ENCODE results near the gene PCNX3. TPM values are rescaled to one million over a fixed set of nuclear protein-coding genes. Genes with fewer than 3 reads are reported as not detected.
A peak's percentile ranks its signal among the peaks of the same experiment; 100 is the strongest.

The PCNX3 gene
- total RNA-seq, 1 donor: 27.9 TPM

DNA sequence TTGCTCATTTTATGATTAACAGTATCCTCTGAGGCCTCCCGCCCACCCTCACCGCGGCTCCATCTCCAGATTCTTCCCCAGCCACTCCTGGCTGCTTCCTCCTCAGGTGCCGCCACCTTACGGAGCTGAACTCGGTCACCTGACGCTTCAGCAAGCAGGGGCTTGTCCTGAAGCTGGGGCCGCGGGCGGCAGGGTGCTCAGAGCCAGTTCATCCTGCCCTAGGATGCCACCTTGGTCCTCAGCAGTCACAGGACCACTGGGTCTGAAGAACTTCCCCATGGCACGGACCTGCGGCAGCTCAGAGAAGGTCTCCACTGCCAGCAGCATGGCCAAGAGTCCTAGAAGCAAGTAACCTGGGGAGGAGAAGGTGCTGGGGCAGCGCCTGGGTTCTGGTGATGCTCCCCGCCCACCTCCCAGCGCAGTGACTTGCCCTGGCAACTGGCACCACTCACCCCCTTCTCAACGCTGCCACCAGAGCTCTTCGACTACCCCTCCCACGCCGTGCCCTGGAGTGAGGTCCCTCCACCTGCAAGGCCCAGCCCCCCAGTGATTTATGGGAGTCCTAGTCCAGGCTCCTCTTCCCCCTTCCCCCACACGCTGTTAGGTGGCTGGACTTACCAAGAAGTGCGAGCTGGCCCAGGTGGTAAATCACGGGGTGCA, 22.6 kb upstream of the PCNX3 start:
- Histone ChIP-seq H3K27ac (ENCODE audit: low read depth, low read length) (no peak overlapping the region), H3K79me2 (ENCODE audit: insufficient read depth, low read length) (peaks cover 4% of the 10 kb centered on the region), H3K4me1 (ENCODE audit: insufficient read depth, low read length) (peaks cover 2% of the 10 kb centered on the region), H3K36me3 (ENCODE audit: insufficient read depth, low read length) (peaks cover 32% of the 10 kb centered on the region), H3K4me2 (ENCODE audit: insufficient read depth, low read length) (no peak overlapping the region), H3K27me3 (ENCODE audit: insufficient read depth, low read length) (no peaks in the 10 kb centered on the region), H3K9me3 (ENCODE audit: low read depth, low read length) (no peaks in the 10 kb centered on the region), H2AFZ (ENCODE audit: low read length) (no peak overlapping the region), H4K20me1 (ENCODE audit: insufficient read depth, low read length) (peaks cover 5% of the 10 kb centered on the region), H3K4me3 (ENCODE audit: insufficient read depth, low read length) (no peak overlapping the region)
- DNase-seq (ENCODE audit: insufficient read length, low spot score, missing footprints): peak; percentile 85
- no peak for TF ChIP-seq CTCF (IDR thresholded peaks at IDR 0.05; ENCODE audit: extremely low read depth, low read depth, low read length)

- TF ChIP-seq CTCF (IDR thresholded peaks at IDR 0.05; ENCODE audit: extremely low read depth, low read depth, low read length): peak; percentile 73
- Histone ChIP-seq H2AFZ (ENCODE audit: low read length) (no peak overlapping the region), H3K4me2 (ENCODE audit: insufficient read depth, low read length) (no peak overlapping the region), H3K27me3 (ENCODE audit: insufficient read depth, low read length) (no peaks in the 10 kb centered on the region), H3K36me3 (ENCODE audit: insufficient read depth, low read length) (peaks cover 39% of the 10 kb centered on the region), H3K27ac (ENCODE audit: low read depth, low read length) (no peak overlapping the region), H3K4me1 (ENCODE audit: insufficient read depth, low read length) (no peaks in the 10 kb centered on the region), H3K4me3 (ENCODE audit: insufficient read depth, low read length) (no peak overlapping the region), H4K20me1 (ENCODE audit: insufficient read depth, low read length) (no peaks in the 10 kb centered on the region), H3K79me2 (ENCODE audit: insufficient read depth, low read length) (no peaks in the 10 kb centered on the region), H3K9me3 (ENCODE audit: low read depth, low read length) (no peaks in the 10 kb centered on the region)
- peak; percentile 98 for DNase-seq (ENCODE audit: insufficient read length, low spot score, missing footprints)
Measured at GRCh38 chr11:65593518-65594414, 21.8 kb upstream of the PCNX3 start.

GRCh38 chr11:65595131-65595530, 20.4 kb upstream of the PCNX3 start:
- no peak for TF ChIP-seq CTCF (IDR thresholded peaks at IDR 0.05; ENCODE audit: extremely low read depth, low read depth, low read length)
- no peaks in the 10 kb centered on the region for H3K9me3 ChIP-seq (ENCODE audit: low read depth, low read length)
- no peaks in the 10 kb centered on the region for H4K20me1 ChIP-seq (ENCODE audit: insufficient read depth, low read length)
- H3K79me2 ChIP-seq (ENCODE audit: insufficient read depth, low read length): no peaks in the 10 kb centered on the region
- H3K4me1 ChIP-seq (ENCODE audit: insufficient read depth, low read length): no peaks in the 10 kb centered on the region
- H3K4me3 ChIP-seq (ENCODE audit: insufficient read depth, low read length): no peak overlapping the region
- H2AFZ ChIP-seq (ENCODE audit: low read length): no peak overlapping the region
- no peak overlapping the region for H3K4me2 ChIP-seq (ENCODE audit: insufficient read depth, low read length)
- peak; percentile 93 for DNase-seq (ENCODE audit: insufficient read length, low spot score, missing footprints)
- H3K36me3 ChIP-seq (ENCODE audit: insufficient read depth, low read length): peaks cover 34% of the 10 kb centered on the region
- H3K27me3 ChIP-seq (ENCODE audit: insufficient read depth, low read length): no peaks in the 10 kb centered on the region
- no peak overlapping the region for H3K27ac ChIP-seq (ENCODE audit: low read depth, low read length)
